GM19238 (cell line): ENCODE results near the gene HIVEP2.

Experiments
- DNase-seq: peaks from one replicate; pipeline ENCODE4 v3.0.0; 2011; ENCODE audit warnings: low spot score; ENCODE audit not compliant: insufficient read length

HIVEP2 gene

GRCh38 chr6:142750998-142751397 is 194.0 kb downstream of the HIVEP2 start:
- no peak for DNase-seq

GRCh38 chr6:142749556-142749955 is 195.4 kb downstream of the HIVEP2 start:
- no peak for DNase-seq

GRCh38 chr6:142746524-142746923 is 198.5 kb downstream of the HIVEP2 start:
- peak; percentile 10 for DNase-seq

- no peak for DNase-seq
Measured at GRCh38 chr6:142744836-142745235, 200.1 kb downstream of the HIVEP2 start.

GRCh38 chr6:142740449-142740848 is 204.5 kb downstream of the HIVEP2 start:
- no peak for DNase-seq

GRCh38 chr6:142738731-142739130 is 206.2 kb downstream of the HIVEP2 start:
- DNase-seq, result no peak

- no peak for DNase-seq
Measured at GRCh38 chr6:142738035-142738396, 207.0 kb downstream of the HIVEP2 start.

- DNase-seq, result no peak
Measured at GRCh38 chr6:142737368-142738034, 207.5 kb downstream of the HIVEP2 start.

- DNase-seq, result no peak
Measured at GRCh38 chr6:142735204-142735603, 209.8 kb downstream of the HIVEP2 start.

- DNase-seq, result no peak
Measured at GRCh38 chr6:142732790-142733189, 212.2 kb downstream of the HIVEP2 start.

- no peak for DNase-seq
Measured at GRCh38 chr6:142731611-142732010, 213.4 kb downstream of the HIVEP2 start.

GRCh38 chr6:142729618-142730017 is 215.4 kb downstream of the HIVEP2 start:
- no peak for DNase-seq

GRCh38 chr6:142728910-142729481 is 216.0 kb downstream of the HIVEP2 start:
- no peak for DNase-seq

GRCh38 chr6:142728364-142728763 is 216.6 kb downstream of the HIVEP2 start:
- DNase-seq, result no peak

GRCh38 chr6:142726616-142727015 is 218.4 kb downstream of the HIVEP2 start:
- no peak for DNase-seq

GRCh38 chr6:142725024-142725770 is 219.8 kb downstream of the HIVEP2 start:
- DNase-seq, result no peak

GRCh38 chr6:142722841-142723240 is 222.1 kb downstream of the HIVEP2 start:
- no peak for DNase-seq

GRCh38 chr6:142722012-142722411 is 223.0 kb downstream of the HIVEP2 start:
- DNase-seq, result no peak

GRCh38 chr6:142721215-142721920 is 223.6 kb downstream of the HIVEP2 start:
- DNase-seq, result no peak

- no peak for DNase-seq
Measured at GRCh38 chr6:142718667-142719191, 226.2 kb downstream of the HIVEP2 start.

GRCh38 chr6:142716097-142716496 is 228.9 kb downstream of the HIVEP2 start:
- no peak for DNase-seq
